ENCODE data around the gene SCAPER.
"Not testable (repeated sequence)": the region's sequence is repeated elsewhere in the genome, so short reads cannot be mapped to it uniquely, and the experiment has no call there.

SCAPER gene

DNA sequence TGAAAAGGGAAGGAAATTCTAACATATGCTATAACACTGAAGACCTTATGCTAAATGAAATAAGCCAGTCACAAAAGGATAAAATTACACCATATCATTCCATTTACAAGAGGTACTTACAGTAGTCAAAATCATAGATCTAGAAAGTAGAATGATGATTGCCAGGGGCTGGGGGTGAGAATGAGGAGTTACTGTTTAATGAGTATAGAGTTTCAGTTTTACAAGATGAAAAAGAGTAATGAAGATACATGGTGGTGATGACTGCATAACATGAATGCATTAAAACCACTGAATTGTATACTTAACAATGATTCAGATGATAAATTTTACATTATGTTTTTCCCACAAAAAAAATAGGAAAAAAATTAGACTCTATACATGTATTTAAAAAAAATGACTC lies 152.6 kb downstream of the SCAPER start:
- H3K27me3 ChIP-seq (ENCODE audit: control insufficient read depth, insufficient read depth, low read length), result no peaks in the 10 kb centered on the region
- H3K27ac ChIP-seq (ENCODE audit: low read length), result no peak overlapping the region
- H3K36me3 ChIP-seq (ENCODE audit: control insufficient read depth, insufficient read depth, low read length), result no peaks in the 10 kb centered on the region
- no peaks in the 10 kb centered on the region for H3K9me3 ChIP-seq (ENCODE audit: control insufficient read depth, insufficient read depth, low read length)
- DNase-seq (ENCODE audit: low read depth, low spot score), result no peak
- no peak overlapping the region for H3K4me3 ChIP-seq (ENCODE audit: low read length)
- H3K4me1 ChIP-seq (ENCODE audit: control insufficient read depth, insufficient read depth, low read length), result no peaks in the 10 kb centered on the region

DNA sequence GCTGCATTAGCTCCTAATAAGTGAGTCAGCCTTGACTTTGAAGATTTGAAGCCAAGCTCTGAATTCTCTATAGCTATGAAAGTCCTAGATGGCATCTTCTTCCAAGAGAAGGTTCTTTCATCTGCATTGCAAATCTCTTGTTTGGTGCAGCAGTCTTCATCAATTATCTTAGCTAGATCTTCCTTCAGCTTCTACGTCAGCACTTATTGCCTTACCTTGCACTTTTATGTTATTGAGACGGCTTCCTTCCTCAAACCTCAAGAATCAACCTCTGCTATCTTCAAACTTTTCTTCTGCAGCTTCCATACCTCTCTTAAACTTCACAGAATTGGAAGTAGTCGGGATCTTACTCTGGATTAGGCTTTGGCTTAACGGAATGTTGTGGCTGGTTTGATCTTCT lies 167.6 kb downstream of the SCAPER start:
- no CpG with 5 or more reads among the region's 4 CpGs for WGBS (ENCODE audit: insufficient coverage, insufficient read length)
- Histone ChIP-seq H3K27me3 (ENCODE audit: control insufficient read depth, insufficient read depth, low read length) (no peaks in the 10 kb centered on the region), H3K36me3 (ENCODE audit: control insufficient read depth, insufficient read depth, low read length) (no peaks in the 10 kb centered on the region), H3K27ac (ENCODE audit: low read length) (no peak overlapping the region), H3K9me3 (ENCODE audit: control insufficient read depth, insufficient read depth, low read length) (no peaks in the 10 kb centered on the region), H3K4me1 (ENCODE audit: control insufficient read depth, insufficient read depth, low read length) (no peaks in the 10 kb centered on the region), H3K4me3 (ENCODE audit: low read length) (no peak overlapping the region)
- no peak for DNase-seq (ENCODE audit: low read depth, low spot score)

DNA sequence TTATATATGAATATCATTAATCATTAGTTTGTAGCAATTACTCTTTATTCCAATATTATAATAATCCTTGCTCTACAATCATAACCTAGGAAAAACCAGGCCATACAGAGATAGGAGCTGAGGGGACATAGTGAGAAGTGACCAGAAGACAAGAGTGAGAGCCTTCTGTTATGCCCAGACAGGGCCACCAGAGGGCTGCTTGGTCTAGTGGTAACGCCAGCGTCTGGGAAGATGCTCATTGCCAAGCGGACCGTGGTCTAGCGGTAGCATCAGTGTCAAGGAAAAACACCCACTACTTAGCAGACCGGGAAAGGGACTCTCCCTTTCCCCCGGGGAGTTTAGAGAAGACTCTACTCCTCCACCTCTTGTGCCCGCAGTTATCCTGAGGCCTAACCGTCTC lies 172.8 kb downstream of the SCAPER start:
- peak; percentile 4 for DNase-seq (ENCODE audit: low read depth, low spot score)
- H3K27me3 ChIP-seq (ENCODE audit: control insufficient read depth, insufficient read depth, low read length); H3K27ac ChIP-seq (ENCODE audit: low read length); H3K4me3 ChIP-seq (ENCODE audit: low read length); H3K4me1 ChIP-seq (ENCODE audit: control insufficient read depth, insufficient read depth, low read length); H3K36me3 ChIP-seq (ENCODE audit: control insufficient read depth, insufficient read depth, low read length); H3K9me3 ChIP-seq (ENCODE audit: control insufficient read depth, insufficient read depth, low read length): not testable (repeated sequence)
- no CpG with 5 or more reads among the region's 9 CpGs for WGBS (ENCODE audit: insufficient coverage, insufficient read length)

DNA sequence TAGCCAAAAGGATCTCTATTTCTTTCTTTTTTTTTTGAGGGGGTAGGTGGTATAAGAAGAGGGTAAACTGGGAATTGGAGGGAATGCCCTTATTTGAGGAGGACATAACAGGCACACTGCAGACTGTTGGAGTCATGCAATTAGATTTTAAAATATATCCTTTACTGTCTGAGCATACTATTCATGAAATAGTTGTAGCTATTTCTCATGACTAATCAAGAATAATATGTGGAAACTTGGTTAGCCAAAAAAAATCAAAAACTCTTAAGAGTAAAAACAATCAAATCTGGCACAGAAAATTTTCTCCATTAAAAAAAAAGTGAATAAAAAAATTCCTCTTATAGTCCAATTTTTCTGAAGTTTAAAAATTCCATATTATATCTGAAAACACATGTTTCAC lies 174.9 kb downstream of the SCAPER start:
- no peaks in the 10 kb centered on the region for H3K4me1 ChIP-seq (ENCODE audit: control insufficient read depth, insufficient read depth, low read length)
- H3K27ac ChIP-seq (ENCODE audit: low read length), result no peak overlapping the region
- H3K4me3 ChIP-seq (ENCODE audit: low read length), result no peak overlapping the region
- no peak for DNase-seq (ENCODE audit: low read depth, low spot score)
- no peaks in the 10 kb centered on the region for H3K27me3 ChIP-seq (ENCODE audit: control insufficient read depth, insufficient read depth, low read length)
- no peaks in the 10 kb centered on the region for H3K36me3 ChIP-seq (ENCODE audit: control insufficient read depth, insufficient read depth, low read length)
- no peaks in the 10 kb centered on the region for H3K9me3 ChIP-seq (ENCODE audit: control insufficient read depth, insufficient read depth, low read length)

DNA sequence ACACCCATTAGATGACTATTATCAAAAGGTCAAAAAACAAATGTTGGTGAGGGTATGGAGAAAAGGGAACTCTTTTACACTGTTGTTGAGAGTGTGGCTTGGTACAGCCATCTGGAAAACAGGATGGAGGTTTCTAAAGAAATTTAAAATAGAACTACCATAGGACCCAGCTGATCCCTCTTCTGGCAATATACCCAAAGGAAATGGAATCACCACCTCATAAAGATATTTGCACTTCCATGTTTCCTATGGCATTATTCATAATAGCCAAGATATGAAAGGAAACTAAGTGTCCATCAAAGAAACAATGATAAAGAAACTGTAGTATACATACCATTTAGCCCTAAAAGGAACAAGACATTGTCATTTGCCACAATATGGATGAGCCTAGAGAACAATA lies 186.3 kb downstream of the SCAPER start:
- no peaks in the 10 kb centered on the region for H3K9me3 ChIP-seq (ENCODE audit: control insufficient read depth, insufficient read depth, low read length)
- no peak for DNase-seq (ENCODE audit: low read depth, low spot score)
- no peaks in the 10 kb centered on the region for H3K36me3 ChIP-seq (ENCODE audit: control insufficient read depth, insufficient read depth, low read length)
- no peaks in the 10 kb centered on the region for H3K27me3 ChIP-seq (ENCODE audit: control insufficient read depth, insufficient read depth, low read length)
- no peak overlapping the region for H3K4me3 ChIP-seq (ENCODE audit: low read length)
- no peaks in the 10 kb centered on the region for H3K4me1 ChIP-seq (ENCODE audit: control insufficient read depth, insufficient read depth, low read length)
- H3K27ac ChIP-seq (ENCODE audit: low read length), result no peak overlapping the region

DNA sequence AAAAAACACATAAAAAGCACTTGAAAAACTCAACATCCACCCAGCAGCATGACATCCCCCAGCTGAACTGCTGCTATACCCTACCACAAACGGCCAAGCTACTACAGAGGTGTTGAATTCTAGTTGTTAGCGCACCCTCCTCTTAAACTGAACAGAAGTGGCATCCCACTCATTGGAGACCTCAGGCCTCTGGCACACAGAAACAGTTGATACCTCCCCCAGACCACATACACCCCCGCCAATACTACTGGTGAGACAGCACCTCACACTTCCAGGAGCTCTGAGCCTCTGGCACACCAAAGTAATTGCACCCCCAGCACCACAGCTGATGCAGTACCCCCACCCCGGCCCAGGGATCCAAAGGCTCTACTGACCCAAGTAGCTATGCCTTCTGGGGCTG lies 190.2 kb downstream of the SCAPER start:
- no CpG with 5 or more reads among the region's 4 CpGs for WGBS (ENCODE audit: insufficient coverage, insufficient read length)
- Histone ChIP-seq H3K27me3 (ENCODE audit: control insufficient read depth, insufficient read depth, low read length) (no peaks in the 10 kb centered on the region), H3K9me3 (ENCODE audit: control insufficient read depth, insufficient read depth, low read length) (no peaks in the 10 kb centered on the region), H3K36me3 (ENCODE audit: control insufficient read depth, insufficient read depth, low read length) (no peaks in the 10 kb centered on the region), H3K4me3 (ENCODE audit: low read length) (no peak overlapping the region), H3K27ac (ENCODE audit: low read length) (no peak overlapping the region), H3K4me1 (ENCODE audit: control insufficient read depth, insufficient read depth, low read length) (no peaks in the 10 kb centered on the region)
- DNase-seq (ENCODE audit: low read depth, low spot score), result no peak

DNA sequence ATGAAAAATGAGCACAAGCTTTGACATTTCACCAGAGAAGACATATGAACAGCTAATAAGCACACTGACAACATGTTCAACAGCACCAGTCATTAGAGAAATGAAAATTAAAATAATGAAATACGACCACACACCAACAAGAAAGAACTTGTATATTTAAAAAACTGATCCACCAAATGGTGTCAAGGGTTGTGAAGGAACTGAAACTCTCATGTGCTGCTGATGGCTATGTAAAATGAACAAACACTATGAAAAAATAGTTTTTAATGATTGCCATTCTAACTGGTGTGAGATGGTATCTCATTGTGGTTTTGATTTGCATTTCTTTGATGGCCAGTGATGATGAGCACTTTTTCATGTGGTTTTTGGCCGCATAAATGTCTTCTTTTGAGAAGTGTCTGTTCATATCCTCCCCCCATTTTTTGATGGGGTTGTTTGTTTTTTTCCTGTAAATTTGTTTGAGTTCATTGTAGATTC lies 193.8 kb downstream of the SCAPER start:
- no peaks in the 10 kb centered on the region for H3K27me3 ChIP-seq (ENCODE audit: control insufficient read depth, insufficient read depth, low read length)
- H3K4me3 ChIP-seq (ENCODE audit: low read length), result no peak overlapping the region
- no CpG with 5 or more reads among the region's 2 CpGs for WGBS (ENCODE audit: insufficient coverage, insufficient read length)
- no peak overlapping the region for H3K27ac ChIP-seq (ENCODE audit: low read length)
- no peaks in the 10 kb centered on the region for H3K9me3 ChIP-seq (ENCODE audit: control insufficient read depth, insufficient read depth, low read length)
- H3K4me1 ChIP-seq (ENCODE audit: control insufficient read depth, insufficient read depth, low read length), result no peaks in the 10 kb centered on the region
- no peak for DNase-seq (ENCODE audit: low read depth, low spot score)
- no peaks in the 10 kb centered on the region for H3K36me3 ChIP-seq (ENCODE audit: control insufficient read depth, insufficient read depth, low read length)

DNA sequence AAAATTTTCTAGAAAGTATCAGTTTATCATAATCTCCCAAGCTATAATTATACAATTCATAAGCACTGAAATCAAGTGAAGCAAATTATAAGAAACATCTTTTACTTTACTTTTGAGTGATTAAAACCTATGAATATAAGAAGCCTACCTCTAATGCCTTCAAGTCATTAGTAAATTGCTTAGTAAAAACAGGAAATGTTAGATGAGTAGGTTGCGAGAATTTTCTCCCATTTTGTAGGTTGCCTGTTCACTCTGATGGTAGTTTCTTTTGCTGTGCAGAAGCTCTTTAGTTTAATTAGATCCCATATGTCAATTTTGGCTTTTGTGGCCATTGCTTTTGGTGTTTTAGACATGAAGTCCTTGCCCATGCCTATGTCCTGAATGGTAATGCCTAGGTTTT lies 201.1 kb downstream of the SCAPER start:
- no CpG with 5 or more reads among the region's 1 CpG for WGBS (ENCODE audit: insufficient coverage, insufficient read length)
- DNase-seq (ENCODE audit: low read depth, low spot score); H3K36me3 ChIP-seq (ENCODE audit: control insufficient read depth, insufficient read depth, low read length); H3K27me3 ChIP-seq (ENCODE audit: control insufficient read depth, insufficient read depth, low read length); H3K27ac ChIP-seq (ENCODE audit: low read length); H3K4me3 ChIP-seq (ENCODE audit: low read length); H3K9me3 ChIP-seq (ENCODE audit: control insufficient read depth, insufficient read depth, low read length); H3K4me1 ChIP-seq (ENCODE audit: control insufficient read depth, insufficient read depth, low read length): not testable (repeated sequence)

DNA sequence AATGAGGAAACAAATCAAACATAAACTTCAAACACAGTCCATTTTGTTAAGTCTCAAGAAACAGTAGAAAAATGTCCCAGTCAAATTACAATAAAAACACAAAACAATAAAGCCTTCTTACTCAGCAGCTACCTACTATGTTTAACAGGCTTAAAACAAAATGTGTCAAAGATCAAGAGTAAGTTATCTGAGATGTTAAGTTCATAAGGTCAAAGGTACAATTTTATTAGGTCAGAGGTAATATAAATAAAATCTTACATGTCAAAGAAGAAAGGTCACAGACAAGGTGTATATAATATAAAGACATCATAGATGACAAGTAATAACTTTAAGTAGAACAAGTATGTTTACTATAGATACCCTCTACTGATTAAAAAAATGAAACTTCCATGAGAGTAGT lies 208.3 kb downstream of the SCAPER start:
- no peak for DNase-seq (ENCODE audit: low read depth, low spot score)
- H3K36me3 ChIP-seq (ENCODE audit: control insufficient read depth, insufficient read depth, low read length), result no peaks in the 10 kb centered on the region; the same call in 1 of the 2 replicates
- H3K27me3 ChIP-seq (ENCODE audit: control insufficient read depth, insufficient read depth, low read length), result no peaks in the 10 kb centered on the region
- H3K4me1 ChIP-seq (ENCODE audit: control insufficient read depth, insufficient read depth, low read length), result no peaks in the 10 kb centered on the region
- no peak overlapping the region for H3K27ac ChIP-seq (ENCODE audit: low read length)
- H3K9me3 ChIP-seq (ENCODE audit: control insufficient read depth, insufficient read depth, low read length), result no peaks in the 10 kb centered on the region
- no peak overlapping the region for H3K4me3 ChIP-seq (ENCODE audit: low read length)

DNA sequence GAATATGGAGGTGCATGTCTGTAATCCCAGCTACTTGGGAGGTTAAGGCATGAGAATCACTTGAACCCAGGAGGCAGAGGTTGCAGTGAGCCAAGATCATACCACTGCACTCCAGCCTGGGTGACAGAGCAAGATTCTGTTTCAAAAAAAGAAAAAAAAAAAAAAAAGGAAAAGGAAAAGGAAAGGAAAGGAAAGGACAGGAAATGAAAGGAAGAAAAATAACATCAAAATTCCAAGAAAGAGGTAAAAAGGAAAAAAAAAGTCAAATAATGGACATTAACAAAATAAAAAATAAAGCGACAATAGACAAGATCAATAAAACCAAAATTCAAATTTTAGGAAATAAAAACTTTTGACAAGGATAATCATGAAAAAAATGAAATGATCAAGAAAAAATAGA lies 212.6 kb downstream of the SCAPER start:
- H3K4me3 ChIP-seq (ENCODE audit: low read length); H3K36me3 ChIP-seq (ENCODE audit: control insufficient read depth, insufficient read depth, low read length); H3K27ac ChIP-seq (ENCODE audit: low read length); H3K9me3 ChIP-seq (ENCODE audit: control insufficient read depth, insufficient read depth, low read length); DNase-seq (ENCODE audit: low read depth, low spot score); H3K27me3 ChIP-seq (ENCODE audit: control insufficient read depth, insufficient read depth, low read length); H3K4me1 ChIP-seq (ENCODE audit: control insufficient read depth, insufficient read depth, low read length): not testable (repeated sequence)
- WGBS (ENCODE audit: insufficient coverage, insufficient read length), result no CpG with 5 or more reads among the region's 1 CpG

DNA sequence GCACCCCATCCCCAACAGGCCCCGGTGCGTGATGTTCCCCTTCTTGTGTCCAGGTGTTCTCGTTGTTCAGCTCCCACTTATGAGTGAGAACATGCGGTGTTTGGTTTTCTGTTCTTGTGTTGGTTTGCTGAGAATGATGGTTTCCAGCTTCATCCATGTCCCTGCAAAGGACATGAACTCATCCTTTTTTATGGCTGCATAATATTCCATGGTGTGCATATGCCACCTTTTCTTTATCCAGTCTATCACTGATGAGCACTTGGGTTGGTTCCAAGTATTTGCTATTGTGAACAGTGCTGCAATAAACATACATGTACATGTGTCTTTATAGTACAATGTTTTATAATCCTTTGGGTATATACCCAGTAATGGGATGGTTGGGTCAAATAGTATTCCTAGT lies 217.5 kb downstream of the SCAPER start:
- H3K9me3 ChIP-seq (ENCODE audit: control insufficient read depth, insufficient read depth, low read length); H3K36me3 ChIP-seq (ENCODE audit: control insufficient read depth, insufficient read depth, low read length); H3K27ac ChIP-seq (ENCODE audit: low read length); DNase-seq (ENCODE audit: low read depth, low spot score); H3K4me1 ChIP-seq (ENCODE audit: control insufficient read depth, insufficient read depth, low read length); H3K27me3 ChIP-seq (ENCODE audit: control insufficient read depth, insufficient read depth, low read length); H3K4me3 ChIP-seq (ENCODE audit: low read length): not testable (repeated sequence)
- no CpG with 5 or more reads among the region's 4 CpGs for WGBS (ENCODE audit: insufficient coverage, insufficient read length)

DNA sequence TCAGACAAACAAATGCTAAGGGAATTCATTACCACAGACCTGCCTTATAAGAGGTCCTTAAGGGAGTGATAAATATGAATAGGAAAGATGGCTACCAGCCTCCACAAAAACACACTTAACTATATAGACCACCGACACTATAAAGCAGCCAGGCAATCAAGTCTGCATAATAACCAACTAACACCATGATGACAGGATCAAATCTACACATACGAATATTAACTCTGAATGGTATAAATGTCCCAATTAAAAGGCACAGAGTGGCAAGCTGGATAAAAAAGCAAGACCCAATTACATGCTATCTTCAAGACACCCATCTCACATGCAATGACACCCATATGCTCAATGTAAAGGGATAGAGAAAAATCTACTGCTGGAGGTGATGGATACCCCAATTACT lies 221.1 kb downstream of the SCAPER start:
- WGBS (ENCODE audit: insufficient coverage, insufficient read length), result no CpG with 5 or more reads among the region's 2 CpGs
- no peak for DNase-seq (ENCODE audit: low read depth, low spot score)
- no peaks in the 10 kb centered on the region for H3K4me1 ChIP-seq (ENCODE audit: control insufficient read depth, insufficient read depth, low read length)
- no peaks in the 10 kb centered on the region for H3K27me3 ChIP-seq (ENCODE audit: control insufficient read depth, insufficient read depth, low read length)
- no peak overlapping the region for H3K27ac ChIP-seq (ENCODE audit: low read length)
- no peaks in the 10 kb centered on the region for H3K36me3 ChIP-seq (ENCODE audit: control insufficient read depth, insufficient read depth, low read length)
- H3K4me3 ChIP-seq (ENCODE audit: low read length), result no peak overlapping the region
- H3K9me3 ChIP-seq (ENCODE audit: control insufficient read depth, insufficient read depth, low read length), result no peaks in the 10 kb centered on the region
